ENCODE results near the gene CPT2.

Gene CPT2

GRCh38 chr1:53220171-53220961 is 23.7 kb downstream of the CPT2 start, which contains the start of gene CZIB (continued):
- TF ChIP-seq ZNF16 (tag by site-specific recombination; IDR thresholded peaks at IDR 0.05; ENCODE audit: low read depth) = no peak
- peak; percentile 90 for TF ChIP-seq TRIM28 (IDR thresholded peaks at IDR 0.05; ENCODE audit: borderline replicate concordance, low read length)
- TF ChIP-seq ZNF366 (tag by site-specific recombination; conservative IDR thresholded peaks at IDR 0.05) = peak; percentile 39; the same call in 1 of the 2 replicates
- peak; percentile 92 for TF ChIP-seq KLF10 (tag by site-specific recombination; IDR thresholded peaks at IDR 0.05)
- peak; percentile 84 for TF ChIP-seq YY2 (tag by site-specific recombination; IDR thresholded peaks at IDR 0.05)
- TF ChIP-seq ZNF416 (tag by site-specific recombination; IDR thresholded peaks at IDR 0.05) = no peak
- TF ChIP-seq PRDM10 (tag by site-specific recombination; IDR thresholded peaks at IDR 0.05) = peak; percentile 81
- TF ChIP-seq ZNF777 (tag by site-specific recombination; IDR thresholded peaks at IDR 0.05; ENCODE audit: borderline replicate concordance) = peak; percentile 46; the same call in 1 of the 2 replicates
- peak; percentile 79; the same call in 1 of the 2 replicates for TF ChIP-seq YY1 (tag by site-specific recombination; IDR thresholded peaks at IDR 0.05)
- no peak for TF ChIP-seq ZNF664 (tag by site-specific recombination; IDR thresholded peaks at IDR 0.05)
- TF ChIP-seq, protein P1, sequence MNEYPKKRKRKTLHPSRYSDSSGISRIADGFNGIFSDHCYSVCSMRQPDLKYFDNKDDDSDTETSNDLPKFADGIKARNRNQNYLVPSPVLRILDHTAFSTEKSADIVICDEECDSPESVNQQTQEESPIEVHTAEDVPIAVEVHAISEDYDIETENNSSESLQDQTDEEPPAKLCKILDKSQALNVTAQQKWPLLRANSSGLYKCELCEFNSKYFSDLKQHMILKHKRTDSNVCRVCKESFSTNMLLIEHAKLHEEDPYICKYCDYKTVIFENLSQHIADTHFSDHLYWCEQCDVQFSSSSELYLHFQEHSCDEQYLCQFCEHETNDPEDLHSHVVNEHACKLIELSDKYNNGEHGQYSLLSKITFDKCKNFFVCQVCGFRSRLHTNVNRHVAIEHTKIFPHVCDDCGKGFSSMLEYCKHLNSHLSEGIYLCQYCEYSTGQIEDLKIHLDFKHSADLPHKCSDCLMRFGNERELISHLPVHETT (tag by site-specific recombination; IDR thresholded peaks at IDR 0.05) = peak; percentile 80
- TF ChIP-seq, protein P2, sequence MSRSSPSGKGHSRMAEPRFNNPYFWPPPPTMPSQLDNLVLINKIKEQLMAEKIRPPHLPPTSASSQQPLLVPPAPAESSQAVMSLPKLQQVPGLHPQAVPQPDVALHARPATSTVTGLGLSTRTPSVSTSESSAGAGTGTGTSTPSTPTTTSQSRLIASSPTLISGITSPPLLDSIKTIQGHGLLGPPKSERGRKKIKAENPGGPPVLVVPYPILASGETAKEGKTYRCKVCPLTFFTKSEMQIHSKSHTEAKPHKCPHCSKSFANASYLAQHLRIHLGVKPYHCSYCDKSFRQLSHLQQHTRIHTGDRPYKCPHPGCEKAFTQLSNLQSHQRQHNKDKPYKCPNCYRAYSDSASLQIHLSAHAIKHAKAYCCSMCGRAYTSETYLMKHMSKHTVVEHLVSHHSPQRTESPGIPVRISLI (tag by site-specific recombination; IDR thresholded peaks at IDR 0.05) = no peak
- no peak for TF ChIP-seq ZNF548 (tag by site-specific recombination; IDR thresholded peaks at IDR 0.05)
- TF ChIP-seq HOXA7 (CRISPR knock-in tag; IDR thresholded peaks at IDR 0.05; ENCODE audit: borderline replicate concordance) = no peak
- no peak for TF ChIP-seq HOXD13 (CRISPR knock-in tag; IDR thresholded peaks at IDR 0.05; ENCODE audit: borderline replicate concordance)
- TF ChIP-seq ZNF626 (tag by site-specific recombination; IDR thresholded peaks at IDR 0.05) = no peak
- TF ChIP-seq ZNF114 (tag by site-specific recombination; IDR thresholded peaks at IDR 0.05) = no peak
- TF ChIP-seq ZNF513 (tag by site-specific recombination; IDR thresholded peaks at IDR 0.05) = no peak
- no peak for TF ChIP-seq ZNF311 (tag by site-specific recombination; IDR thresholded peaks at IDR 0.05; ENCODE audit: borderline replicate concordance)
- TF ChIP-seq ZNF112 (tag by site-specific recombination; IDR thresholded peaks at IDR 0.05) = no peak
- TF ChIP-seq ZNF501 (tag by site-specific recombination; IDR thresholded peaks at IDR 0.05) = peak; percentile 99
- peak; percentile 95; the same call in 1 of the 2 replicates for TF ChIP-seq ZSCAN23 (tag by site-specific recombination; IDR thresholded peaks at IDR 0.05)
- TF ChIP-seq FEZF1 (tag by site-specific recombination; IDR thresholded peaks at IDR 0.05) = no peak
- TF ChIP-seq ZNF433 (tag by site-specific recombination; IDR thresholded peaks at IDR 0.05; ENCODE audit: low read depth) = no peak
- no peak for TF ChIP-seq ZNF514 (tag by site-specific recombination; IDR thresholded peaks at IDR 0.05)
- no peak for TF ChIP-seq RBAK (tag by site-specific recombination; IDR thresholded peaks at IDR 0.05)
- peak; percentile 91 for TF ChIP-seq KLF7 (tag by site-specific recombination; IDR thresholded peaks at IDR 0.05; ENCODE audit: borderline replicate concordance)
- no peak for TF ChIP-seq HOXC10 (CRISPR knock-in tag; IDR thresholded peaks at IDR 0.05)
- no peak for TF ChIP-seq ZNF221 (tag by site-specific recombination; IDR thresholded peaks at IDR 0.05; ENCODE audit: borderline replicate concordance)
- no peak for TF ChIP-seq ZSCAN16 (tag by site-specific recombination; IDR thresholded peaks at IDR 0.05)
- no peak for TF ChIP-seq ZFP3 (tag by site-specific recombination; IDR thresholded peaks at IDR 0.05; ENCODE audit: low read depth)
- TF ChIP-seq GLI2 (tag by site-specific recombination; IDR thresholded peaks at IDR 0.05; ENCODE audit: borderline replicate concordance, low read depth) = no peak
- TF ChIP-seq ZNF426 (tag by site-specific recombination; IDR thresholded peaks at IDR 0.05) = no peak
- no peak for TF ChIP-seq PRDM1 (tag by site-specific recombination; IDR thresholded peaks at IDR 0.05)
- TF ChIP-seq ZNF391 (tag by site-specific recombination; IDR thresholded peaks at IDR 0.05; ENCODE audit: borderline replicate concordance, low read depth) = peak; percentile 95
